T-helper 17 cell (primary cell): ENCODE data around the gene F10. TPM values are rescaled to one million over a fixed set of nuclear protein-coding genes. Genes with fewer than 3 reads are reported as not detected.
"Not testable (repeated sequence)": the region's sequence is repeated elsewhere in the genome, so short reads cannot be mapped to it uniquely, and the experiment has no call there.

Source experiments
- ATAC-seq: fragments of 150-1000 bp; cut with Tn5 transposase; 2 replicates; pipeline ENCODE4 v1.10.0; 2021; ENCODE audit warnings: mild to moderate bottlenecking, moderate library complexity
- DNase-seq, 3 donors: peaks; one replicate each; pipeline versions ENCODE4 v3.0.0 to v3.0.0-alpha.2; 2020 to 2021
- H3K9me3 ChIP-seq: one replicate; pipeline ENCODE4 v1.7.0; 2013; ENCODE audit warnings: low read length, mild to moderate bottlenecking; ENCODE audit not compliant: control insufficient read depth, poor library complexity, severe bottlenecking
- H3K27ac Mint-ChIP-seq: one replicate; pipeline ENCODE4 v1.8.0; 2022; ENCODE audit warnings: mild to moderate bottlenecking, moderate library complexity, mixed read lengths
- H3K27me3 Mint-ChIP-seq: one replicate; pipeline ENCODE4 v1.8.0; 2022; ENCODE audit warnings: mixed read lengths
- H3K36me3 Mint-ChIP-seq: one replicate; pipeline ENCODE4 v1.8.0; 2022; ENCODE audit warnings: low read depth, mixed read lengths
- H3K4me1 Mint-ChIP-seq: one replicate; pipeline ENCODE4 v1.8.0; 2022; ENCODE audit warnings: mild to moderate bottlenecking, mixed read lengths
- H3K4me3 Mint-ChIP-seq: one replicate; pipeline ENCODE4 v1.8.0; 2022; ENCODE audit warnings: mild to moderate bottlenecking, moderate library complexity, mixed read lengths
- total RNA-seq, 4 donors: library from RNA in 2 of 4; stranded (reverse) in 2 of 4; gene quantifications; one replicate each; pipeline ENCODE4 v1.2.3 and lab custom pipeline; 2022 to 2026

F10 gene
- total RNA-seq, 2 donors from 2014 or later, result not detected

DNA sequence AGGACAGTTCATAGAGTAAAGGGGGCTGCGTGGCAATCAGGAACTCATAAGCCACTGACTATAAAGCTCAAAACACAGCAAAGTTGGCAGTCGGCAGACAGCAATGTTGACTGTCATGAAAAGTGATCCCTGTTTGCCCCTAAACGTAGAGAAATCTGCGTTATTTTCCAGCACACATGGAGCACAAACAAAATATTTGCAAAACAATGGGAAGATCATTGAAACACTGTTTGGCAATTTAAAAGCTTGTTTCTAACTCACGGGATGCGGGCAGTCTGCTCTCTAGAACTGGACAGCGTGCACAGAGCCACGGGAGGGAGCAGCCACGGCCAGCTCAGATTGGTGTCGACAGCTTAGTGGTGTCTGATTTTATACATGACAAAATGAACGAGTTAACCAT, 23.5 kb upstream of the F10 start:
- H3K27me3 Mint-ChIP-seq, result no peaks in the 10 kb centered on the region

DNA sequence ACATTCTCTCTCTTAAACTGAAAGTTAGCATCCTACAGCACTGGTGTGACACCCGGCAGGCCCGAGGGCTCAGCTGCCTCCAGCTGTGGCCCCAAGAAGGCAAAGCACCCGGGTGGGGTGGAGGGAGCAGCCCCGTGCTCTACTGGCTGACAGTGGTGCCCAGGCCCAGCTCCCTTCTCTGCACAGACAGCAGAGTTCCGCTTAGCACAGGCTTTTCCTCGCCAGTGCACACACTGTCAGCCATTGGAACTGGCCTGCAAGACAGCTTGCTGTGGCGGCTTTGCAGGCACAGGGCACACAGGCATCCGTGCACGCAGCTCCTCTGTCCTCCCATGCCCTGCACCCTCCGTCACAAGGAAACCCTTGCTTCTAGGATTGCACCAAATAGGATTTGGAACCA, 20.3 kb upstream of the F10 start:
- H3K27ac Mint-ChIP-seq, DNase-seq, H3K36me3 Mint-ChIP-seq, H3K4me1 Mint-ChIP-seq, ATAC-seq, H3K9me3 ChIP-seq, H3K27me3 Mint-ChIP-seq, H3K4me3 Mint-ChIP-seq: not testable (repeated sequence)

More for the DNA sequence above, 23.5 kb upstream of the F10 start:
- no peaks in the 10 kb centered on the region for H3K9me3 ChIP-seq
- Mint-ChIP-seq H3K4me3 (no peak overlapping the region), H3K36me3 (peaks cover 4% of the 10 kb centered on the region), H3K4me1 (peaks cover 3% of the 10 kb centered on the region), H3K27ac (no peak overlapping the region)
- DNase-seq, result no peak
- ATAC-seq, result no peak

- H3K4me1 Mint-ChIP-seq, result peaks cover 3% of the 10 kb centered on the region
- H3K4me3 Mint-ChIP-seq, result no peak overlapping the region
- H3K27ac Mint-ChIP-seq, result no peak overlapping the region
- no peaks in the 10 kb centered on the region for H3K27me3 Mint-ChIP-seq
- no peaks in the 10 kb centered on the region for H3K9me3 ChIP-seq
- H3K36me3 Mint-ChIP-seq, result peaks cover 2% of the 10 kb centered on the region
- no peak for DNase-seq
- ATAC-seq, result no peak
These were observed 19.9 kb upstream of the F10 start for GRCh38 chr13:113102727-113103126.

DNA sequence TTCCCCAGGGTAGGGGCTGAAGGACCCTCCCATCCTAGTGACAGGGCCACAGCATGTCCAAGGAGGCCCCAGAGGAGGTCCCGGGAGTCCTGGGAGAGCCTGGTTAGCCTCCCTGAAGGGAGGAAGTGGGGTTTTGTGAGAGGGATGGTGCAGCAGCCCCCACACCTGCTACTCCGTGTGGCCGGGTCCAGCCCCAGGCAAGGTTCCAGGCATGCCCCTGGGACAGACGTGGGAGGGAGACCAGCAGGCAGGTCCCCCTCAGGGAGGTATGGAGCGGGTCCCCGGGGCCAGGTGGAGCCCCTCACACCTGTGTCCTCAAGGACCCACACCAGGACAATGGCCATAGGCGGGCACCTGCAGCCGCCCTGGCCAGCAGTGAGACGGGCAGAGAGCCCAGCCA, 19.0 kb upstream of the F10 start:
- H3K36me3 Mint-ChIP-seq, result peaks cover 2% of the 10 kb centered on the region
- H3K27me3 Mint-ChIP-seq, result no peaks in the 10 kb centered on the region
- H3K4me1 Mint-ChIP-seq, result peaks cover 2% of the 10 kb centered on the region
- DNase-seq, result no peak
- H3K4me3 Mint-ChIP-seq, result no peak overlapping the region
- no peak overlapping the region for H3K27ac Mint-ChIP-seq
- H3K9me3 ChIP-seq, result no peaks in the 10 kb centered on the region
- no peak for ATAC-seq

DNA sequence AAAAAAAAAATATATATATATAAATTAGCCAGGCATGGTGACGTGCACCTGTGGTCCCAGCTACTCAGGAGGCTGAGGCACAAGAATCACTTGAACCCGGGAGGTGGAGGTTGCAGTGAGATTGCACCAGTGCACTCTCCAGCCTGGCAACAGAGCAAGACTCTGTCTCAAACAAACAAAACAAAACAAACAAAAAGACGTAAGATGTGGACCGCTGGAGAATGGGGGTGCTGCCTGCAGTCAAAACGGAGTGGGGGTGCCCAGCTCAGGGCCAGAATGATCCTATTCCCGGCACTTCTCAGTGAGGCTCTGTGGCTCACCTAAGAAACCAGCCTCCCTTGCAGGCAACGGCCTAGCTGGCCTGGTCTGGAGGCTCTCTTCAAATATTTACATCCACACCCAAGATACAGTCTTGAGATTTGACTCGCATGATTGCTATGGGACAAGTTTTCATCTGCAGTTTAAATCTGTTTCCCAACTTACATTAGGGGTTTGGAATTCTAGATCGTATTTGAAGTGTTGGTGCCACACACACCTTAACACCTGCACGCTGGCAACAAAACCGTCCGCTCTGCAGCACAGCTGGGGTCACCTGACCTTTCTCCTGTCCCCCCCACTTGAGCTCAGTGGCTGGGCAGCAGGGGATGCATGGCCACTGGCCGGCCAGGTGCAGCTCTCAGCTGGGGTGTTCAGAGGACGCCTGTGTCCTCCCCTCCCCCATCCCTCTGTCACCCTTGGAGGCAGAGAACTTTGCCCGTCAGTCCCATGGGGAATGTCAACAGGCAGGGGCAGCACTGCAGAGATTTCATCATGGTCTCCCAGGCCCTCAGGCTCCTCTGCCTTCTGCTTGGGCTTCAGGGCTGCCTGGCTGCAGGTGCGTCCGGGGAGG, 17.3 kb upstream of the F10 start, which contains the start of gene F7:
TSS of gene F7 (plus strand) at position 760 of the 889 bp plus-strand sequence. CDS start at position 811, 51 bp downstream.
- DNase-seq, result no peak
- no peaks in the 10 kb centered on the region for H3K4me1 Mint-ChIP-seq
- no peaks in the 10 kb centered on the region for H3K27me3 Mint-ChIP-seq
- H3K27ac Mint-ChIP-seq, result no peak within 1 kb of the TSS
- H3K9me3 ChIP-seq, result no peaks in the 10 kb centered on the region
- H3K4me3 Mint-ChIP-seq, result no peak within 1 kb of the TSS
- no peak for ATAC-seq
- no peaks in the 10 kb centered on the region for H3K36me3 Mint-ChIP-seq

- no peaks in the 10 kb centered on the region for H3K36me3 Mint-ChIP-seq
- no peak overlapping the region for H3K4me3 Mint-ChIP-seq
- H3K27me3 Mint-ChIP-seq, result no peaks in the 10 kb centered on the region
- no peak overlapping the region for H3K27ac Mint-ChIP-seq
- DNase-seq, result no peak
- H3K4me1 Mint-ChIP-seq, result no peaks in the 10 kb centered on the region
- no peak for ATAC-seq
- H3K9me3 ChIP-seq, result no peaks in the 10 kb centered on the region
These were observed 16.6 kb upstream of the F10 start for GRCh38 chr13:113105921-113106452.

GRCh38 chr13:113106711-113107351, 15.8 kb upstream of the F10 start:
- ATAC-seq, result no peak
- no peak overlapping the region for H3K4me3 Mint-ChIP-seq
- no peak for DNase-seq
- H3K4me1 Mint-ChIP-seq, result no peaks in the 10 kb centered on the region
- no peaks in the 10 kb centered on the region for H3K36me3 Mint-ChIP-seq
- no peaks in the 10 kb centered on the region for H3K9me3 ChIP-seq
- H3K27me3 Mint-ChIP-seq, result no peaks in the 10 kb centered on the region
- H3K27ac Mint-ChIP-seq, result no peak overlapping the region

DNA sequence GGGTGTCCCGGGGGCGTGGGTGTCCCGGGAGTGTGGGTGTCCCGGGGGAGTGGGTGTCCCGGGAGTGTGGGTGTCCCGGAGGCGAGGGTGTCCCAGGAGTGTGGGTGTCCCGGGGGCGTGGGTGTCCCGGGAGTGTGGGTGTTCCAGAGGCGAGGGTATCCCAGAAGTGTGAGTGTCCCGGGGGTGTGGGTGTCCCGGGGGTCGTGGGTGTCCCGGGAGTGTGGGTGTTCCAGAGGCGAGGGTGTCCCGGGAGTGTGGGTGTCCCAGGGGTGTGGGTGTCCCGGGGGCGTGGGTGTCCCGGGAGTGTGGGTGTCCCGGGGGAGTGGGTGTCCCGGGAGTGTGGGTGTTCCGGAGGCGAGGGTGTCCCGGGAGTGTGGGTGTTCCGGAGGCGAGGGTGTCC, 14.1 kb upstream of the F10 start:
- not testable (repeated sequence) for H3K36me3 Mint-ChIP-seq, H3K4me3 Mint-ChIP-seq, H3K27ac Mint-ChIP-seq, ATAC-seq, H3K4me1 Mint-ChIP-seq, H3K27me3 Mint-ChIP-seq, DNase-seq, H3K9me3 ChIP-seq

GRCh38 chr13:113109151-113110047, 13.2 kb upstream of the F10 start:
- no peaks in the 10 kb centered on the region for H3K27me3 Mint-ChIP-seq
- H3K4me3 Mint-ChIP-seq, result peak overlapping the region; percentile 79
- DNase-seq, result peak in 2 of 3 donors; percentile 6 to 10
- no peak for ATAC-seq
- no peaks in the 10 kb centered on the region for H3K9me3 ChIP-seq
- H3K36me3 Mint-ChIP-seq, result no peaks in the 10 kb centered on the region
- H3K4me1 Mint-ChIP-seq, result no peaks in the 10 kb centered on the region
- no peak overlapping the region for H3K27ac Mint-ChIP-seq

DNA sequence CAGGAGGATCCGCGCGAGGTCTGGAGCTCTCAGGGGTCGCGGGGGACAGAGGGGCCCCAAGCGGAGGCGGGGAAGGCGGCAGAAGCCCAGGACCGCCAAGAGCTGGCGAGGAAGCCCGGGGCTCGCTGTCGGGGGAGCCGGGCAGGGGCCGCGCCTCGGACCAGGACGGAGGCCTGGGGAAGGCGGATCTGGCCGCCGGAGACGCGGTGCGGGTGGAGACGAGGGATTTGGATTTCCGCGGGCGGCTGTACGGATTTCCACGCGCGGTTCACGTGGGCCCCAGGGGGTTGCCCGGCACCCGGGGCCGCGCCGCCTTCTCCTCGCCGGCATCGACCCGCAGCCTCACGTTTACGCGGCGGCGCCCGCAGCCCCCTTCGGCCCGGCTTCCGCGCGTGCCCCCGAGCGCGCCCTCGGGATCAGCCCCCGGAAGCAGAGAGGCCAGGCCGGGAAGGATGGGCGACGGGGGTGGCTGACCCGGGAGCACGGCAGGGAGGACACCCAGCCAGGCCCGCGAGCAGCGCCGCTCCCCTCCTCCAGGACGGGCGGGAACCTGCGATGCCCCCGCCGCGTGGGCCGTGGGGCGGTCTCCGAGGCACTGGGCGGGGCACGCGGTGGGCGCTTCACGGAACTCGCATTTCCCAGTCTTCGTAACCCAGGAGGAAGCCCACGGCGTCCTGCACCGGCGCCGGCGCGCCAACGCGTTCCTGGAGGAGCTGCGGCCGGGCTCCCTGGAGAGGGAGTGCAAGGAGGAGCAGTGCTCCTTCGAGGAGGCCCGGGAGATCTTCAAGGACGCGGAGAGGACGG, 12.3 kb upstream of the F10 start:
- H3K9me3 ChIP-seq, result no peaks in the 10 kb centered on the region
- H3K4me3 Mint-ChIP-seq, result peak overlapping the region; percentile 79

DNA sequence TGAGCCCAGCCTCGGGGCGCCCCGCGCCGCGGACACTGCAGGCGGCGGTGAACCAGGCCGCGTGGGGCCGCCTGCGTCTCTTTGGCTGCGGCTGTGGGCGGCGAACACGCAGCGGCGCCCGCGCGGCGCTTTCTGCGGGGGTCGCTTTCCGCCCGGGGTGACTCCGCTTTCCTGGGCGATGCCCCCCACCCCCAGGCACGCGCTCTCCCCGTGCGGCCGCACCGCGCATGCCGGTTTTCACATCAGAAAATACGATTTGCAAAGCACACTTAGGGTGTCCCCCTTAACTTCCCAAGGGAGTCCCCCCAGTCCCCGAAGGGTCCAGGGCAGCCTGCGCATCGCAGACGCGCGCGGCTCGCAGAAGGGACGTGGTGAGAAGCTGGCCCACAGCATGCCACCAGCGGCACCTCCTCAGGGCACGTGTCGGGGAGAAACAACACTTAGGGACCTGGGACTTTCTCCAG, 11.7 kb upstream of the F10 start:
- Mint-ChIP-seq H3K27me3 (no peaks in the 10 kb centered on the region), H3K27ac (no peak overlapping the region), H3K36me3 (no peaks in the 10 kb centered on the region), H3K4me3 (peak overlapping the region; percentile 75), H3K4me1 (no peaks in the 10 kb centered on the region)
- peak in 2 of 3 donors; percentile 1 to 11 for DNase-seq
- peak; percentile 33 for ATAC-seq
- H3K9me3 ChIP-seq, result no peaks in the 10 kb centered on the region

More for the DNA sequence above, 12.3 kb upstream of the F10 start:
- no peaks in the 10 kb centered on the region for H3K36me3 Mint-ChIP-seq
- H3K4me1 Mint-ChIP-seq, result no peaks in the 10 kb centered on the region
- no peak overlapping the region for H3K27ac Mint-ChIP-seq
- no peaks in the 10 kb centered on the region for H3K27me3 Mint-ChIP-seq
- DNase-seq (peak in 2 of 3 donors; percentile 8 to 10), ATAC-seq (peak; percentile 62)

DNA sequence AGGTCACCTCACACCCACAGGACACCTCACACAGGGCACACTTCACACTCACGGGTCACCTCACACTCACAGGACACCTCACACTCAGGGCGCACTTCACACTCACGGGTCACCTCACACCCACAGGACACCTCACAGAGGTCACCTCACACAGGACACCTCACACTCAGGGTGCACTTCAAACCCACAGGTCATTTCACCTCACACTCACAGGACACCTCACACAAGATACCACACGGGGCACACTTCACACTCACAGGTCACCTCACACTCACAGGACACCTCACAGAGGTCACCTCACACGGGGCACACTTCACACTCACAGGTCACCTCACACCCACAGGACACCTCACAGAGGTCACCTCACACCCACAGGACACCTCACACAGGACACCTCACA, 10.8 kb upstream of the F10 start:
- not testable (repeated sequence) for H3K4me1 Mint-ChIP-seq, H3K9me3 ChIP-seq, H3K36me3 Mint-ChIP-seq, H3K4me3 Mint-ChIP-seq, ATAC-seq, H3K27me3 Mint-ChIP-seq, H3K27ac Mint-ChIP-seq
- DNase-seq, result peak in 2 of 3 donors; percentile 1 to 4
